Endometrial microvascular endothelial cells (primary cell): Measurements from ENCODE around the gene CEP68. TPM values are rescaled to one million over a fixed set of nuclear protein-coding genes. Genes with fewer than 3 reads are reported as not detected.
"Not testable (repeated sequence)": the region's sequence is repeated elsewhere in the genome, so short reads cannot be mapped to it uniquely, and the experiment has no call there.

Source experiments
- in situ Hi-C: cut with HindIII; loops from 2 replicates; pipeline ENCODE4 v1.10.0; 2017; ENCODE audit warnings: low sequenced_read_pairs, low pct_unique_long_range_greater_than_20kb; ENCODE audit errors: inconsistent ontology term
- total RNA-seq: library from RNA; depleted of rRNA; stranded (reverse); fragments of >200 nt; gene quantifications from one replicate; pipeline ENCODE4 v1.2.3, GENCODE V29; 2015; ENCODE audit errors: inconsistent ontology term

The CEP68 gene
- total RNA-seq, 1 donor from 2014 or later = 7.3 TPM

GRCh38 chr2:65030476-65031332 lies 25.5 kb upstream of the CEP68 start:
- in situ Hi-C loops = no loop called here

DNA sequence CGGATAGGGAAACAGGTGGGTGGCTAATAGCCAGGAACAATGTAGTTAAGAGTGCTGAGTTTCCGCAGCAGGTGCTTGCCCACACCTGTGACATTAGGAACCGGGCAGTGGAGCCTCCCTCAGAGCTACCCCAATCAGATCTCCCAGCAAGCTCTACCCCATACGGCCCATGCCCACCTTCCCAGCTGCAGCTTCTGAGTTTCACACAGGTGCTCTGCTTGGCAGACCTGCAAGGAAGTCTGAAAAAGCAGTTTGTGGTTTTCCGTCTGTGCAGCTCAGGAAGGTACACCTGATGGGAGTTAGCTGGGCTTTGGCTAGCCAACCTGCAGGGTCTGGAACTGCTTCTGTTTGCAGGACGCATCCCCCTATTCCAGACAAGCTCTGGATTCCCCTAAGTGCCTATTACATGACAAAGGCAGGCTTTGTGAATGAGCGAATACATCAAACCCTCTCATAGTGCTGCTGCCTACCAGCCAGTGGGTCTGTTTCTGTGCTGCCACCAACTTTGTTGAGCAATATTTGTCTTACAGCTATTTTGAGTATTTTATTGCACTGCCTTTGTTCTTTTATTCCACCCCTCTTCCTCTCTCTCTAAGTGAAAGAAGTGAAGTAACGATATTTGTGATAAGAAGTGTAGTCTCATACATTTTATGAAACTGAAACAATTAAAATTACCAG lies 24.7 kb upstream of the CEP68 start:
- in situ Hi-C loops = no loop called here

DNA sequence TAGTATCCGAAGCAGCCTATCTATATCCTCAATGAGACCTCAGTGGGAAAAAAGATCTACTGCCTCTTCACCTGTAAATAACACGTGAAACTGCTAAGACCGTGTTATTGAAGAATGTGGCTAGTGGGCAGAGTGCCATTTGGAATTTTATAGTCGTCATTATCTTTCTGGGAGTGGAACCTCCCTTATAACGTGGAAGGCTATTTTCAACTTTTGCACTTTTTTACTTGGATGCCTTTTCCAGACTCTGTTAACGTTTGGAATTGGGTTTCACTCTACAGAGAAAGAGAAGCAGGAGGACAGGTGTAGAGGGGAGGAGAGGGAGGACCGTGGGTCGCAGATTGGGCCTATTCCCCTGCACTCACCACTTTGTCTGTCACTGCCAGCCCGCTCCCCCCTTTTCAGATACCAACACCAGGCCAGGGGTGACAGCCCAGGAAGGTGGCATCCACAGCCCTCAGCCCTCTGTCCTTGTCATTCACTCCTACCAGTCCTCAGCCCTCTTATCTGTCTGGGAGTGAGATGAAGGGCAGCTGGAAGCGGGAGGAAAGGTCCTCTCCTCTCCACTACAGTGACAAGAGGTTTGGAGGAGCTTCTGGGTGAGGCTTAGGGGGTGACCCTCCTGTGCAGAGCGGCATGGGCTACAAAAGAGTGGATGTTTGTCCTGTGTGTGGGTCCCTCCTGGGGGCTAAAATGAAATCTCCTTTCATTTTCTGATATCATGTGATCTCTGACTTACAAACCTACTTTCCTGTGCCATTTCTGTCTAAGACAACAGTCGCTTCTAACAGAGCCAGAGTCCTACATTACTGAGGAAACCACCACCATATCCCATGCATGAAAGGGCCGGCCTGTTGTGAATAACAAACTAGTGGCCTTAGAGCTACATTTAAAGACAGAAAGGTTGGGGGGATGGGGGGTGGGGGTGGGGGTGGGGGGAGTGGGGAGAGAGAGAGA lies 23.9 kb upstream of the CEP68 start:
- in situ Hi-C loops = no loop called here

DNA sequence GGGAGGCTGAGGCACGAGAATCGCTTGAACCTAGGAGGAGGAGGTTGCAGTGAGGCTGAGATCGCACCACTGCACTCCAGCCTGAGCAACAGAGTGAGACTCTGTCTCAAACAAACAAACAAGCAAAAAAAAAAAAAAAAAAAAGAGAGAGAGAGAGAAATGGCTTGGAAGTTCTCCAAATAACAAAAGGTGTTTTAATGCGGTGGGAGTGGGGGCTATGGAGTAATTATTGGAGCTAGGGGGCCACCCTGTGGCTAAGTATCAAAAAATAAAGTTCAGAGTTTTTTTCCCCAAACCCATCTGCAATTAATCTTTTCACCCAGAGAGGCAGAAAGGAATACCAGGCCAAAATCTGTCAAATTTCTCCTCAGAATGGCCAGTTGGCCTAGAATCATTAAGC lies 23.0 kb upstream of the CEP68 start:
- in situ Hi-C loops = no loop called here

DNA sequence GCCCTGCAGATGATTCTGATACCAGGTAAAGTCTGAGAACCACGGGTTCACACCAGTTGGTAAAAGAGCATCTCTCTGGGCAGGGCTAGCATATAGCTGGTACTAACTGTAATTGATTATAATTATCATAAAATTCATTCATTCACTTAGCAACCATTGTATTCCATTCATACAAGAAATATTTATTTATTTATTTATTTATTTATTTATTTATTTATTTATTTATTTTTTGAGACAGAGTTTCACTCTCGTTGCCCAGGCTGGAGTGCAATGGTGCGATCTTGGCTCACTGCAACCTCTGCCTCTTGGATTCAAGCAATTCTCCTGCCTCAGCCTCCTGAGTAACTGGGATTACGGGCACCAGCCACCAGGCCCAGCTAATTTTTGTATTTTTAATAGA lies 22.5 kb upstream of the CEP68 start:
- in situ Hi-C loops = not testable (repeated sequence)

DNA sequence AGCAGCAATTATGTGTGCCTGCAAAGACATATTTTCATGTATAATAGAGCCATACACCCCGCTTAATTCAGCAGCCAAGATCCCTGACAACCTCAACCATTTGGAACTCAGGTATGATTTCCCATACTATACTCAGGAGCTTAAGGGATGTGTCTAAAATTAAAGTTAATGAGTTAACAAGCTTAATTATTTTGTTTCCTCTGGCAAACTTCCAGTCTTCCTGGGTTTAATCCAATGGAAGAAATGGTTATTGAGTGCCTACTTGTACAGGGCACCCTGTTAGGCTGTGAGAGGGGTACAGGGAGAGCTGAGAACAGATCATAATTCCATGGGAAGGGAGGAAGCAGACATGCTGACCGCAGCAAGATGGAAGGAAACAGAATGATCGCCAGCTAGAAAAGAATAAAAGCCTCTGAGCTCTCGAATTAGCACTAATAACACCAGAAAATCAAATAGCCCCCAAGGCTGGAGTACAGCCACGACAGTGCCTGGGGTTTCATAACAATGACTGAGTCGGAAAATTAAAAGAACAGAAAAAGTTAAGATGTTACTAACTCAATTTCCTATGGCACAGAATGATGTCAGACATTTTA lies 20.8 kb upstream of the CEP68 start:
- in situ Hi-C loops = no loop called here

GRCh38 chr2:65037178-65037577 lies 19.0 kb upstream of the CEP68 start:
- in situ Hi-C loops = no loop called here

GRCh38 chr2:65039640-65040039 lies 16.6 kb upstream of the CEP68 start:
- in situ Hi-C loops = no loop called here

DNA sequence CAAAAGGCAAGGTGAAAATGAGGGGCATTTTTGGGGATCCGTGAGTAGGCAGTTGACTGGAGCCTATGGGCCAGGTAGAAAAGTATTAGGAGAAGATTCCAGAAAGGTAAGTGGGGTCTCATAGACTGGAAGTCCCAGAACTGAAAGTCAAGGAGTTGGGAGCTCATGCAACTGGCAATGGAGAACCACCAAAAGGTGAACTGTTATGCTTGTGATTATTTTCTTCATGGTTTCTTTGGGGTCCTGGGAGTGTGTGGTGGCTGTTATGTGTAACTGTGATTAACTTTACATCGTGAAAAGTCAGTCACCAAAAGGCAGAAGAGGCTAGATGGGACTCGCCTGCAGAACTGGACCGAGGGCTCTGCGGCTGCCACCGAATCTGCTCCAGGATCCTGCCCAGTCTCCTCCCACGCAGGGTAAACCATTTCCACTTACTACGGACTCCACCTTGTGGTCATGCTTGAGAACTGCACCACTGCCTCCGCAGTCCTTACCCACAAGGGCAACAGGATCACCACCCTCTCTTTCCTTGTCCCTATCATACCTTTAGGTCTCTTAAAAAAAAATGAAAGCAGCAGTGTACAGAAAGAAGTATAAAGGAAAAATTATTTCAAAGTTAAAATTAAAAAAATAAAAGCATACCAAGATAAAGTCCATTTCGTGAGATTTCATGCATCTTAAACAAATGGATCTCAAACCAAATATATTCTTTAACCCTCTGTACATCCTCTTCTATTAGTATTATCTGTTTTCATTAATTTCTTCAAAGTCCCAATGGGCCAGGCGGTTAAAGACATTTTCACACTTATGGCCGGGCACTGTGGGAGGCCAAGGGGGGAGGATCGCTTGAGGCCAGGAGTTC lies 15.6 kb upstream of the CEP68 start:
- in situ Hi-C loops = no loop called here

GRCh38 chr2:65043001-65043400 lies 13.2 kb upstream of the CEP68 start:
- in situ Hi-C loops = no loop called here

DNA sequence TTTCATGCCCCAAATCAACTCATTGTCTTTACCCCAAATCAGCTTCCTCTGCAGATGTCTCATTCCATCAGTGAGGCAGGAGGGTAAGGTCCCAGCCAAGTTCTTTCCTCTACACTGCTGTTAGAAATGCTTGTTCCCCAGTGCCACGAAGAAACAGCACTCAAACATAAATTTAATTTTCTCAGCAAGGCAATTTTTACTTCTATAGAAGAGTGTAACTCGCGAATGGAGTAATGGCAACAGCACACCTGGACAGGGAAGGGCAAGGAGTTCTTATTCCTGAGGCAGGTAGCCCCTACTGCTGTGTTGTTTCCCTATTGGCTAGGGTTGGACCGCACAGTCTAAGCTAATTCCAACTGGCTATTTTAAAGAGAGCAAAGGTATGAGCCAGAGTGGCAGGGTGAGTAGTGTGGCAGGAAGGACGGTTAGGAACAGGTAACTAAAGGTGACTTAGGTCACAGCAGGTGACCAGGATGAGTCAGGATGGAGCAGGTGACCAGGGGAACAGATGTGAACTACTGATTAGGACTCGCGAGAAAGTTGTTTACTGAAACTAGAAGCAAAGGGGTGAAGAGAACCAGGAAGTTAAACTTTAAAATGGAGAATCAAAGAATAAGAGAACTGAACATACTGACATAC lies 12.0 kb upstream of the CEP68 start:
- in situ Hi-C loops = no loop called here

DNA sequence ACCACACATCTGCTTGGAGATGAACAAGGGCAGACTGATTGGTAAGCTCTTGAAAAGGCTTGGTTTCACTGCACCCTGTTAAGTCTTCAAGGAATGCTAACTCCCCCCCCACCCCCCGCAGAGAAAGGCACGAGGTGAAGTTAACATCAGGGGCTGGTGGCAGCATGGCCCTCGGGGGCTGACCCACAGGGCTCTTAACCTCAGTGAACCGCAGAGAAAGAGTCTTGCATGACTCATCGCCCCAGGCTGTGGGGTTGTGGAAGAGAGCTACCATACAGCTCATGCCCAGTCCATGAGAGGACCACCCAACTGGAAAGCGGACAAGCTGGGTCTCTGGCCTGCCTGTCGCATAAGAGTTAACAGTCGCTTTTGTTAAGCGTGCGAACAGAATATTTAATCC lies 10.6 kb upstream of the CEP68 start:
- in situ Hi-C loops = no loop called here

- in situ Hi-C loops = no loop called here
Measured at GRCh38 chr2:65046633-65047407, 9.4 kb upstream of the CEP68 start.

- in situ Hi-C loops = no loop called here
Measured at GRCh38 chr2:65049010-65049639, 7.1 kb upstream of the CEP68 start.

GRCh38 chr2:65050931-65051330 lies 5.3 kb upstream of the CEP68 start:
- in situ Hi-C loops = no loop called here

DNA sequence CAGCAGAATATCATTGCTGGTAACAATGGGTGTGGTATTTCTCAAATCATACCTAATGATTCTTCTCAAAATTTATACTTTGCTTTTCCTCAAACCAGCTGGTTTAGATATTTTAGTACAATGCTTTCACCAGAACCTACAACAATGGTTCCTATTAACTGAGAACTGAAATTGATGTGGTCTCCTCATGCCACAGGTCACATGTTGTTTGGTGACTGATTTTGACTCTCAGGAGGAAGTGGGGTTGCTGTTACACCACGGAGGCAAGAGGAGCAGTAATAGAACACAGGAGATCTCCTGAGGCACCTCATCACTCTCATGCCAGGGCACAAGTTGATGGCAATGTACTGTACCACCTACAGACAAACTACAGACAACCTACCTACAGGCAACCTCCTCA lies 3.0 kb upstream of the CEP68 start:
- in situ Hi-C loops = no loop called here
